ENCODE results near the gene CRLF2. TPM values are rescaled to one million over a fixed set of nuclear protein-coding genes. Genes with fewer than 3 reads are reported as not detected.

CRLF2 gene
- total and polyA plus RNA-seq, 2 of the 8 experiments (the other 6 are each of a cell fraction or from before 2014, with no cell fraction given), result 0.06 TPM; not detected in 1

- Histone ChIP-seq H3K14ac (ENCODE audit: insufficient read length) (no peak overlapping the region), H3K56ac (replicated peaks; ENCODE audit: insufficient read length, low read depth, low read length) (no peak overlapping the region), H3K36me3 (ENCODE audit: control insufficient read depth in 2 of 4, insufficient read depth in 4 of 4, low read length in 3 of 4) (no peaks in the 10 kb centered on the region), H3K27ac (ENCODE audit: low read depth, low read length) (no peak overlapping the region), H3K4me3 (ENCODE audit: extremely low read depth in 1 of 4, insufficient read depth in 2 of 4, low read depth in 3 of 4, low read length in 4 of 4) (no peak overlapping the region), H4K5ac (ENCODE audit: insufficient read length, low read depth, low read length) (no peak overlapping the region), H3K27me3 (replicated peaks in 1 of 4; ENCODE audit: control insufficient read depth in 3 of 4, extremely low read depth in 1 of 4, insufficient read depth in 3 of 4, low read length in 3 of 4) (no peaks in the 10 kb centered on the region), H3K4ac (replicated peaks; ENCODE audit: insufficient read length, low read depth, low read length) (no peak overlapping the region), H3K23me2 (ENCODE audit: low read depth, low read length) (no peaks in the 10 kb centered on the region), H2AK5ac (ENCODE audit: low read depth, low read length) (no peak overlapping the region), H3K4me2 (ENCODE audit: insufficient read depth in 1 of 2, low read depth in 2 of 2, low read length in 2 of 2) (no peak overlapping the region), H2BK5ac (ENCODE audit: low read depth, low read length) (no peak overlapping the region), H3K4me1 (replicated peaks in 1 of 4; ENCODE audit: control insufficient read depth in 3 of 4, insufficient read depth in 4 of 4, low read length in 3 of 4) (peaks cover 0 to 1% (median 0%) of the 10 kb centered on the region in 4 experiments; a peak in 2 of 7 replicates), H3K79me1 (ENCODE audit: low read depth, low read length) (no peaks in the 10 kb centered on the region), H3K9me3 (ENCODE audit: insufficient read depth in 2 of 2, low read depth in 1 of 2, low read length in 1 of 2) (no peaks in the 10 kb centered on the region), H2BK12ac (ENCODE audit: low read depth, low read length) (peak overlapping the region; percentile 23; the same call in 1 of the 2 replicates), H3K79me2 (ENCODE audit: control insufficient read depth in 1 of 2, insufficient read depth in 2 of 2, low read length in 2 of 2) (no peaks in the 10 kb centered on the region), H4K20me1 (replicated peaks in 1 of 2; ENCODE audit: control insufficient read depth in 1 of 2, insufficient read depth in 2 of 2, low read length in 2 of 2) (no peaks in the 10 kb centered on the region), H2AFZ (ENCODE audit: low read length) (peak overlapping the region; percentile 99), H2BK15ac (ENCODE audit: low read length) (no peak overlapping the region), H3K18ac (ENCODE audit: extremely low read depth, low read length) (peak overlapping the region; percentile 32; the same call in 1 of the 2 replicates), H4K91ac (replicated peaks; ENCODE audit: insufficient read length, low read length) (no peak overlapping the region), H2BK120ac (replicated peaks; ENCODE audit: low read depth, low read length) (no peak overlapping the region), H3K9ac (replicated peaks in 1 of 4; ENCODE audit: extremely low read depth in 1 of 4, low read depth in 3 of 4, low read length in 3 of 4) (no peak overlapping the region), H4K8ac (ENCODE audit: extremely low read depth, insufficient read depth, low read length) (peak overlapping the region; percentile 31; the same call in 1 of the 2 replicates), H3K23ac (ENCODE audit: insufficient read length) (no peak overlapping the region), H2BK20ac (ENCODE audit: low read length) (no peak overlapping the region)
- ChIA-PET POLR2A (ENCODE audit: partially characterized antibody) (no interaction called here), CTCF (ENCODE audit: partially characterized antibody) (no interaction called here)
- no peak for FAIRE-seq
- WGBS, 2 experiments (ENCODE audit: extremely low coverage in 1 of 2, insufficient coverage in 1 of 2, insufficient read length in 1 of 2, insufficient replicate concordance in 2 of 2, low coverage in 1 of 2, low lambda C conversion rate in 2 of 2, missing lambda C conversion rate in 1 of 2), result 83% methylated on average over 29 of the region's 29 CpGs; no CpG with 5 or more reads in 1 of the 2 experiments
- peak in 1 of 2 experiments; percentile 45 for DNase-seq (ENCODE audit: low read depth in 1 of 2, low spot score in 2 of 2)
- TF ChIP-seq USF2 (IDR thresholded peaks at IDR 0.05; ENCODE audit: low read length), result no peak
- no peak for TF ChIP-seq MAX (IDR thresholded peaks at IDR 0.05)
- no peak for TF ChIP-seq CREB1 (IDR thresholded peaks at IDR 0.05)
Observed at GRCh38 chrX:1147611-1148515, 64.6 kb downstream of the CRLF2 start.
